Memory B cell (primary cell): ENCODE results near the gene PPEF2.
A peak's percentile ranks its signal among the peaks of the same experiment; 100 is the strongest.
"Not testable (repeated sequence)": the region's sequence is repeated elsewhere in the genome, so short reads cannot be mapped to it uniquely, and the experiment has no call there.

Source experiments
- ATAC-seq: fragments of 150-1000 bp; cut with Tn5 transposase; 2 replicates; pipeline ENCODE4 v1.10.0; 2021; ENCODE audit warnings: low read depth, mild to moderate bottlenecking, moderate library complexity
- DNase-seq, 2 donors: peaks; one replicate each; pipeline ENCODE4 v3.0.0; 2022; ENCODE audit warnings: low spot score in 2 of 2
- H3K27ac Mint-ChIP-seq: one replicate; pipeline ENCODE4 v1.8.0; 2022; ENCODE audit warnings: mild to moderate bottlenecking, moderate library complexity, mixed read lengths
- H3K27me3 Mint-ChIP-seq: one replicate; pipeline ENCODE4 v1.8.0; 2022; ENCODE audit warnings: mixed read lengths
- H3K36me3 Mint-ChIP-seq: one replicate; pipeline ENCODE4 v1.8.0; 2022; ENCODE audit warnings: mild to moderate bottlenecking, mixed read lengths
- H3K4me1 Mint-ChIP-seq: one replicate; pipeline ENCODE4 v1.8.0; 2022; ENCODE audit warnings: mixed read lengths
- H3K4me3 Mint-ChIP-seq: one replicate; pipeline ENCODE4 v1.8.0; 2022; ENCODE audit warnings: mild to moderate bottlenecking, moderate library complexity, mixed read lengths
- H3K9me3 Mint-ChIP-seq: one replicate; pipeline ENCODE4 v1.8.0; 2022; ENCODE audit warnings: mixed read lengths

PPEF2 gene

GRCh38 chr4:75902352-75902751 lies at the start of gene PPEF2:
PPEF2 (minus strand) TSS chr4:75902452; CDS start chr4:75896325, 6,127 bp downstream.
- no peak for ATAC-seq
- peaks cover 10% of the 10 kb centered on the region for H3K4me1 Mint-ChIP-seq
- H3K36me3 Mint-ChIP-seq = no peaks in the 10 kb centered on the region
- DNase-seq = no peak
- no peak within 1 kb of the TSS for H3K27ac Mint-ChIP-seq
- no peaks in the 10 kb centered on the region for H3K27me3 Mint-ChIP-seq
- peaks cover 5% of the 10 kb centered on the region for H3K9me3 Mint-ChIP-seq
- H3K4me3 Mint-ChIP-seq = peak within 1 kb of the TSS; percentile 15

- ATAC-seq (no peak), DNase-seq (no peak)
- Mint-ChIP-seq H3K27ac (no peak overlapping the region), H3K4me3 (no peak overlapping the region), H3K27me3 (no peaks in the 10 kb centered on the region), H3K36me3 (peaks cover 14% of the 10 kb centered on the region), H3K4me1 (peaks cover 13% of the 10 kb centered on the region), H3K9me3 (no peaks in the 10 kb centered on the region)
These were observed 48.1 kb upstream of the PPEF2 start for GRCh38 chr4:75950213-75950815.

GRCh38 chr4:75948822-75949444 lies 46.7 kb upstream of the PPEF2 start:
- H3K4me3 Mint-ChIP-seq = peak overlapping the region; percentile 14
- ATAC-seq = peak; percentile 98
- H3K27ac Mint-ChIP-seq = no peak overlapping the region

GRCh38 chr4:75940692-75941253 lies 38.5 kb upstream of the PPEF2 start, which contains the start of gene NAAA:
NAAA (minus strand) TSS chr4:75941013; CDS start chr4:75940949, 64 bp downstream.
- H3K9me3 Mint-ChIP-seq = no peaks in the 10 kb centered on the region
- no peaks in the 10 kb centered on the region for H3K27me3 Mint-ChIP-seq
- H3K4me3 Mint-ChIP-seq = peak within 1 kb of the TSS; percentile 98
- H3K4me1 Mint-ChIP-seq = peaks cover 7% of the 10 kb centered on the region
- peak; percentile 81 to 82 for DNase-seq
- peaks cover 2% of the 10 kb centered on the region for H3K36me3 Mint-ChIP-seq
- peak within 1 kb of the TSS; percentile 84 for H3K27ac Mint-ChIP-seq
- peak; percentile 83 for ATAC-seq

More at GRCh38 chr4:75948822-75949444, 46.7 kb upstream of the PPEF2 start:
- no peaks in the 10 kb centered on the region for H3K9me3 Mint-ChIP-seq
- DNase-seq = peak in 1 of 2 donors; percentile 25
- H3K36me3 Mint-ChIP-seq = peaks cover 12% of the 10 kb centered on the region
- peaks cover 13% of the 10 kb centered on the region for H3K4me1 Mint-ChIP-seq
- no peaks in the 10 kb centered on the region for H3K27me3 Mint-ChIP-seq

GRCh38 chr4:75939890-75940691 lies 37.8 kb upstream of the PPEF2 start:
- H3K27ac Mint-ChIP-seq = peak overlapping the region; percentile 84
- no peaks in the 10 kb centered on the region for H3K27me3 Mint-ChIP-seq
- H3K4me1 Mint-ChIP-seq = peaks cover 7% of the 10 kb centered on the region
- ATAC-seq (peak; percentile 57), DNase-seq (peak; percentile 49 to 66)
- no peaks in the 10 kb centered on the region for H3K9me3 Mint-ChIP-seq
- peak overlapping the region; percentile 98 for H3K4me3 Mint-ChIP-seq
- peaks cover 2% of the 10 kb centered on the region for H3K36me3 Mint-ChIP-seq

- Mint-ChIP-seq H3K27me3 (no peaks in the 10 kb centered on the region), H3K4me3 (no peak overlapping the region), H3K36me3 (peaks cover 8% of the 10 kb centered on the region), H3K4me1 (peaks cover 7% of the 10 kb centered on the region), H3K27ac (no peak overlapping the region), H3K9me3 (no peaks in the 10 kb centered on the region)
- DNase-seq (no peak), ATAC-seq (no peak)
These were observed 33.4 kb upstream of the PPEF2 start for GRCh38 chr4:75935628-75936027.

- Mint-ChIP-seq H3K27me3 (no peaks in the 10 kb centered on the region), H3K36me3 (peaks cover 26% of the 10 kb centered on the region), H3K4me1 (no peaks in the 10 kb centered on the region), H3K4me3 (no peak overlapping the region), H3K9me3 (no peaks in the 10 kb centered on the region), H3K27ac (no peak overlapping the region)
- no peak for ATAC-seq
- DNase-seq = no peak
These were observed 27.9 kb upstream of the PPEF2 start for GRCh38 chr4:75930152-75930551.

- not testable (repeated sequence) for ATAC-seq, H3K4me1 Mint-ChIP-seq, H3K9me3 Mint-ChIP-seq, H3K4me3 Mint-ChIP-seq, DNase-seq, H3K27me3 Mint-ChIP-seq
- Mint-ChIP-seq H3K27ac (peak overlapping the region; percentile 14), H3K36me3 (peaks cover 46% of the 10 kb centered on the region)
These were observed 22.7 kb upstream of the PPEF2 start for GRCh38 chr4:75924916-75925315.

GRCh38 chr4:75924309-75924827 lies 22.1 kb upstream of the PPEF2 start:
- H3K36me3 Mint-ChIP-seq = peaks cover 44% of the 10 kb centered on the region
- no peaks in the 10 kb centered on the region for H3K9me3 Mint-ChIP-seq
- peak overlapping the region; percentile 19 for H3K27ac Mint-ChIP-seq

GRCh38 chr4:75922588-75922987 lies 20.3 kb upstream of the PPEF2 start:
- DNase-seq (no peak), ATAC-seq (no peak)
- Mint-ChIP-seq H3K36me3 (peaks cover 40% of the 10 kb centered on the region), H3K4me3 (no peak overlapping the region), H3K9me3 (no peaks in the 10 kb centered on the region), H3K27ac (no peak overlapping the region), H3K4me1 (no peaks in the 10 kb centered on the region), H3K27me3 (no peaks in the 10 kb centered on the region)

More at GRCh38 chr4:75924309-75924827, 22.1 kb upstream of the PPEF2 start:
- no peaks in the 10 kb centered on the region for H3K4me1 Mint-ChIP-seq
- DNase-seq = no peak
- H3K4me3 Mint-ChIP-seq = no peak overlapping the region
- ATAC-seq = no peak
- H3K27me3 Mint-ChIP-seq = no peaks in the 10 kb centered on the region

GRCh38 chr4:75921910-75922309 lies 19.7 kb upstream of the PPEF2 start:
- no peaks in the 10 kb centered on the region for H3K27me3 Mint-ChIP-seq

GRCh38 chr4:75920327-75920726 lies 18.1 kb upstream of the PPEF2 start:
- H3K27me3 Mint-ChIP-seq = no peaks in the 10 kb centered on the region
- H3K4me3 Mint-ChIP-seq = no peak overlapping the region
- DNase-seq (no peak), ATAC-seq (no peak)
- H3K36me3 Mint-ChIP-seq = peaks cover 38% of the 10 kb centered on the region
- no peaks in the 10 kb centered on the region for H3K4me1 Mint-ChIP-seq
- H3K9me3 Mint-ChIP-seq = no peaks in the 10 kb centered on the region
- no peak overlapping the region for H3K27ac Mint-ChIP-seq

More at GRCh38 chr4:75921910-75922309, 19.7 kb upstream of the PPEF2 start:
- ATAC-seq = no peak
- H3K4me3 Mint-ChIP-seq = no peak overlapping the region
- no peaks in the 10 kb centered on the region for H3K4me1 Mint-ChIP-seq
- H3K36me3 Mint-ChIP-seq = peaks cover 42% of the 10 kb centered on the region
- DNase-seq = no peak
- no peak overlapping the region for H3K27ac Mint-ChIP-seq
- H3K9me3 Mint-ChIP-seq = no peaks in the 10 kb centered on the region

GRCh38 chr4:75919920-75920319 lies 17.7 kb upstream of the PPEF2 start:
- no peak for DNase-seq
- Mint-ChIP-seq H3K27ac (no peak overlapping the region), H3K4me1 (no peaks in the 10 kb centered on the region), H3K27me3 (no peaks in the 10 kb centered on the region), H3K36me3 (peaks cover 34% of the 10 kb centered on the region), H3K9me3 (no peaks in the 10 kb centered on the region), H3K4me3 (no peak overlapping the region)
- ATAC-seq = no peak
